ENCODE results near the gene SNAP47.

The SNAP47 gene

DNA sequence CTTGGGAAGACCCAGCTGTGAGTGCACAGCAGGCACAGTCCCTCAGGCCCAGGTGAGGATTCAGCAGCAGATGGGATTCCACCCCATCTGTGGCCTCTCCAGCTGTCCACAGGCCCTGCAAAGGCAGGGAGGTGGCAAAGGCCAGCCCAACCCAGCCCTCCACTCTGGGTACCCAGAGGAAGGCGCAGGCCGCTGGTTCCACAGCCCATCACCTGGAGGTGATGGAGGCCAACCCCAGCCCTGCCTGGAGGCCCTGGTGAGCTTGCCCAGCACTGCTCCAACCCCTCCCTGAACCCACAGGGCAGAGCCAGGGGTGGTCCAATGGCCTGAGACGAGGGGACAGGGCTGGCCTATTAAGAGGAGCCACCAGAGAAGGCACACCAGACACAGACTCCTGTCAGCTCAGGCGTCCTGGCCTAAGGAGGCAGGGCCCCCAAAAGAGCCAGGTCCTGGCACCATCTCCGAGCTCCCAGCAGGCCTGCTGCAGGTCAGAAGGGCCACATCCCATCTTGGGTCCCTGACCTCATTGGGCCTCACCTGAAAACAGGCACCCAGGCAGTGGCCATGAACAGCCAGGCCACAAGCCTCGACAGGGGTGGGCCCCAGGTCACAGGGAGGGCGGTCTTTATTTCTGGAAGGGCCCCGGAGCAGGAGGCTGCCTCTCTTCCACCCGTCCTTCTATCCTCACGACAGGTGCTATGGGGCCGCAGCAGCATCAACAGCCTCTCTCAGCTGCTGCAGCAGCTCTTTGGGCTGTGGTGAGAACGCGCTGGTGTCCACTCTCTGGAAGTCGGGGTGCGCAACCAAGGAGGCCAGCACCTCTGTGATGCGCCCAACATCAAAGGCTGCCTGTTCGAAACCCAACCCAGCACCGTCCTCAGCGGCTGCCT is 3.3 kb upstream of the SNAP47 start:
- DNase-seq (ENCODE audit: low read depth in 2 of 3, low spot score in 1 of 3): no peak

- no peak for DNase-seq (ENCODE audit: low read depth in 2 of 3, low spot score in 1 of 3)
These were observed 2.5 kb upstream of the SNAP47 start for GRCh38 chr1:227732586-227733308.

DNA sequence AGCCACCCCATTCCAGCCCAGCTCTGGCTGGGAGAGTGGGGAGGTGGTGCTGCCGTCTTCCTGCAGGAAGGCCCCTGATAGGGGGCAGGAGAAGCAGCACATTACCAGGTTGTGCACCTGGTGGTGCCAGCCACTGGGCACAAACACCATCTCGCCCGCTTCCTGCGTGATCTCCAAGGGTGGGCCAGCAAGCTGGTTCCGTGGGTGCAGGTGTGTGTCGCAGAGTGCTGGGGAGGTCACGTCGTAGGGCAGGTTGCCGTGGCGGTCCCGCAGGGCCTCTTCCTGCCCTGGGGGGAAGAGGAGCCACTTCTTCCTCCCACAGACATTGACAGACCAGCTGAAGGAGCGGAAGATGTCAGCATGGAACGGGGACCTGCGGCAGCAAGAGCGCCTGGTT is 1.9 kb upstream of the SNAP47 start:
- no peak for DNase-seq (ENCODE audit: low read depth in 2 of 3, low spot score in 1 of 3)

GRCh38 chr1:227733751-227734545 is 1.3 kb upstream of the SNAP47 start:
- DNase-seq (ENCODE audit: low read depth in 2 of 3, low spot score in 1 of 3): no peak

- no peak for DNase-seq (ENCODE audit: low read depth in 2 of 3, low spot score in 1 of 3)
These were observed 734 bp upstream of the SNAP47 start for GRCh38 chr1:227734546-227734855.

GRCh38 chr1:227735539-227736285 is 477 bp downstream of the SNAP47 start:
- DNase-seq (ENCODE audit: low read depth in 2 of 3, low spot score in 1 of 3): no peak

- DNase-seq (ENCODE audit: low read depth in 2 of 3, low spot score in 1 of 3): no peak
These were observed 1.7 kb downstream of the SNAP47 start for GRCh38 chr1:227736814-227737432.

DNA sequence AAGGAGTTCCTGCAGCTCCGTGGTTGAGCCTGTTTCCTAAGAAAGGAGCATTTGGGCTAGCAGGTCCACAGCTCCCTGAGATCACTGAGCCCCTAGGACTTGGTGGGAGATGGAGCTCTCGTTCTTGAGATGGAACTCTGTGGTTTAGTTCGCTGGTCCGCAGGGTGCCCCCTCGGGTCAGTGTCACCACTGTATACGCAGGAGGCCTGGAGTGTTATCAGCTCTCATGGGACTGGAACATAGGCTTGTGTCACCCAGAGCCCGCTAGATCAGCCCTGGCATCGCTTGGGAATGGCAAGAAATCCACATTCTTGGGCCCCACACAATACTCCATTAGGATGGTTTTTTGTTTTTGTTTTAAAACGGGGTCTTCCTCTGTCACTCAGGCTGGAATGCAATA is 3.6 kb downstream of the SNAP47 start:
- no peak for DNase-seq (ENCODE audit: low read depth in 2 of 3, low spot score in 1 of 3)

DNA sequence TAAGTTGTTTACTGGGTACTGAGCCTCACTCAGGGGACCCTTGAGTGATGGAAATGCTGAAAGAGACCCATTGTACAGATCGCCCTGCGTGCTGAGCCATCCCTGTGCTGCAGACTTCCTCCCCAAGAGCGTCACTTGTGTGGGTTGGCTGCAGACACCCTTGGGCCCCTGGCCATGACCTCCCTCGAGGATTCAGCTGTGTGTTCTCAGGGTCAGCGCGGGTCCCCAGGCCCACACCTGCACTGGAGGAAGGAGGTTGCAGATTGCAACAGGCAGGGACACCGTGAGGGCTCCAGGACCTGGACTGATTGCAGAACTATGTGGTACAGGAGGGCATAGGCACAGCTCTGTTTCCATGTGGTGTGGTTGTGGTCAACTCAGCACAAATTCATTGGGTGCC is 4.4 kb downstream of the SNAP47 start:
- DNase-seq (ENCODE audit: low read depth in 2 of 3, low spot score in 1 of 3): no peak

DNA sequence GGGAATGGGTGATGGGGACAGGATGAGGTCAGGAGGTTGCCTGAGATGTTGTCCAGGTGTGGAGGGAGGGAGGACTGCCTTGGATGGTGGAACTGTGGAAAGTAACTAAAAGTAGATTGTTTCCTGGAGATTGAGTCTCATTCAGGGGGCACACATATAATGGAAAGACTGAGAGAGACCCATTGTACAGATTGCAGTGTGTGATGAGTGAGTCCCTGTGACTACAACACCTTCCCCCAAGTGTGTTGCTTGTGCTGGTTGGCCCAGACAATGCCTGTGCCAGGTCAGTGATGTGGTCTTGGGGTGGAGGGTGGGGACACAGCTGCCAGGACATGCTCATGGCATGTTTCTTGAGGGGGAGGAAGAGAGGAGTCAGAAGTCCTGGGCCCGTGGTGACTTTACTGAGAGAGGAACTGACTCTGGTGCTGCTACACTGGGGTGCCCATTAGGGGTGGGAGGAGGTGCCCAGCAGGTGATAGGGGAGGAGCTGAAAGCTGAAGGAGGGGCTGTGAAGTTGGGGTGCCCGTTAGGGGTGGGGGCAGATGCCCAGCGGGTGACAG is 5.2 kb downstream of the SNAP47 start:
- DNase-seq (ENCODE audit: low read depth in 2 of 3, low spot score in 1 of 3): no peak

- DNase-seq (ENCODE audit: low read depth in 2 of 3, low spot score in 1 of 3): no peak
These were observed 6.1 kb downstream of the SNAP47 start for GRCh38 chr1:227741166-227741870.

- DNase-seq (ENCODE audit: low read depth in 2 of 3, low spot score in 1 of 3): no peak
These were observed 7.8 kb downstream of the SNAP47 start for GRCh38 chr1:227742738-227743715.

- DNase-seq (ENCODE audit: low read depth in 2 of 3, low spot score in 1 of 3): no peak
These were observed 9.4 kb downstream of the SNAP47 start for GRCh38 chr1:227744668-227745067.

- no peak for DNase-seq (ENCODE audit: low read depth in 2 of 3, low spot score in 1 of 3)
These were observed 10.5 kb downstream of the SNAP47 start for GRCh38 chr1:227745568-227746265.

DNA sequence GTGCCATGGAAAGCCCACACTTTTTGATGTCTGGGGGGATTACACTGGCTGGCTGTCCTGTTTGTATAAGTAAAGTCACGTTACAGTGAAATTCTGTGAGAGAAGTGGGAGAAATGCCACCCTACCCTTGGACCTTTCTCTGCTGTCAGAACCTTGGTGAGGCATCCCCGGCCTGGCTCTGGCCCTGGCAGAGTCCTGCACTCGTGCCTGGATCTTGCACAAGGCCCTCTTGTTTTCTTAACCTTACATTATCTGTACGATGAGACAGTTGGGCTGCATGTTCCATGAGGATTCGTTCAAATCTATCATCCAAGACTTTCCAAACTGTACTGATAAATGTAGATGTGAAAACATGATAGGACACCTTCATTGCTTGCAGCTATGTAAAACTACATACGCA is 11.4 kb downstream of the SNAP47 start:
- no peak for DNase-seq (ENCODE audit: low read depth in 2 of 3, low spot score in 1 of 3)

DNA sequence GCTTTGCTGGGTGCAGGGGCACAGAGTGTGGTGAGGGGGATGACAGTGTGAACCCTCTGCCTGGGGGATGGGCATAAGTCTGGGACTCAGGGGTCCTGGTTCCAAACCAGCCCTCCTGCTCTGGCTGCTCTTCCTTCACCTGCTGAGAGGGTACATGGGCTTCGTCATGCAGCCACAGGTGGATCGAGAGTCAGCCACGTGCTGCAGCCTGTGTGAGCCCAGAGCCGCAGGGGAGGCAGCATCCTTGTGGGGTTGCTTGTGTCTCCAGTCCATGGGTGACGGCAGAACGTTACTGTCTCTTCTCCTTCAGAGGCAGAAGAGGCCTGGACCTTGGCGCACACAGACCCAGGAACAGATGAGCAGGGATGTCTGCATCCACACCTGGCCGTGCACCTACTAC is 12.1 kb downstream of the SNAP47 start:
- DNase-seq (ENCODE audit: low read depth in 2 of 3, low spot score in 1 of 3): no peak

GRCh38 chr1:227747948-227748495 is 12.8 kb downstream of the SNAP47 start:
- no peak for DNase-seq (ENCODE audit: low read depth in 2 of 3, low spot score in 1 of 3)

All from stimulated activated CD4-positive, alpha-beta T cell treated with anti-CD3 and anti-CD28 coated beads, Interleukin-12 subunit alpha, Interleukin-12 subunit beta, amount 100 ng/mL, for 48 hours (primary cell).